Dermis microvascular lymphatic vessel endothelial cell (primary cell): ENCODE measurements around the gene CDH20. TPM values are rescaled to one million over a fixed set of nuclear protein-coding genes. Genes with fewer than 3 reads are reported as not detected.

Experiments used
- DNase-seq, 2 donors: peaks; one replicate each; pipeline versions ENCODE4 v3.0.0 to v3.0.0-alpha.2; 2010; ENCODE audit warnings: low read depth in 2 of 2
- total RNA-seq: library from RNA; depleted of rRNA; stranded (reverse); fragments of >200 nt; gene quantifications from 2 replicates; pipeline ENCODE4 v1.2.1, GENCODE V29; 2014

CDH20 gene
- total RNA-seq, 1 donor from 2014 or later = not detected

GRCh38 chr18:61420218-61420885 lies 87.1 kb downstream of the CDH20 start:
- no peak for DNase-seq

GRCh38 chr18:61426492-61427053 lies 93.3 kb downstream of the CDH20 start:
- no peak for DNase-seq

- DNase-seq = no peak
These were observed 95.0 kb downstream of the CDH20 start for GRCh38 chr18:61428266-61428665.

- DNase-seq = no peak
These were observed 99.4 kb downstream of the CDH20 start for GRCh38 chr18:61432590-61432989.

- peak; percentile 1 to 21 for DNase-seq
These were observed 101.9 kb downstream of the CDH20 start for GRCh38 chr18:61435064-61435652.

GRCh38 chr18:61443081-61443725 lies 110.0 kb downstream of the CDH20 start:
- no peak for DNase-seq

GRCh38 chr18:61448316-61448715 lies 115.1 kb downstream of the CDH20 start:
- DNase-seq = no peak

GRCh38 chr18:61459896-61460648 lies 126.8 kb downstream of the CDH20 start:
- no peak for DNase-seq

GRCh38 chr18:61464551-61465142 lies 131.4 kb downstream of the CDH20 start:
- DNase-seq = no peak

GRCh38 chr18:61466736-61467135 lies 133.5 kb downstream of the CDH20 start:
- no peak for DNase-seq

- DNase-seq = no peak
These were observed 136.9 kb downstream of the CDH20 start for GRCh38 chr18:61470031-61470674.

- DNase-seq = no peak
These were observed 138.3 kb downstream of the CDH20 start for GRCh38 chr18:61471541-61471940.

- no peak for DNase-seq
These were observed 138.7 kb downstream of the CDH20 start for GRCh38 chr18:61471942-61472341.

GRCh38 chr18:61474341-61474740 lies 141.1 kb downstream of the CDH20 start:
- DNase-seq = no peak

- no peak for DNase-seq
These were observed 141.7 kb downstream of the CDH20 start for GRCh38 chr18:61474918-61475317.

- DNase-seq = no peak
These were observed 142.7 kb downstream of the CDH20 start for GRCh38 chr18:61475931-61476330.

- no peak for DNase-seq
These were observed 156.1 kb downstream of the CDH20 start for GRCh38 chr18:61489334-61489733.

- no peak for DNase-seq
These were observed 163.1 kb downstream of the CDH20 start for GRCh38 chr18:61496374-61496773.

GRCh38 chr18:61497422-61497821 lies 164.2 kb downstream of the CDH20 start:
- no peak for DNase-seq

GRCh38 chr18:61502472-61502871 lies 169.2 kb downstream of the CDH20 start:
- DNase-seq = peak; percentile 38 to 68

GRCh38 chr18:61503688-61504087 lies 170.5 kb downstream of the CDH20 start:
- no peak for DNase-seq
